H1 (cell line): ENCODE data around the gene PCGF3. TPM values are rescaled to one million over a fixed set of nuclear protein-coding genes. Genes with fewer than 3 reads are reported as not detected.

Source experiments
- CTCF ChIA-PET: fragments of 300-600 bp; sonication (Branson Sonifier 250); formaldehyde crosslinking; loops from one replicate; lab custom pipeline; 2021; ENCODE audit not compliant: partially characterized antibody; lab: Charles Lee
- POLR2A ChIA-PET: fragments of 300-600 bp; sonication (Branson Sonifier 250); formaldehyde crosslinking; loops from one replicate; lab custom pipeline; 2021; ENCODE audit warnings: inconsistent platforms; ENCODE audit not compliant: partially characterized antibody; lab: Charles Lee
- DNase-seq, 2 experiments: peaks; one replicate each; pipeline versions ENCODE4 v3.0.0 to v3.0.0-alpha.2; 2010 to 2022; ENCODE audit warnings: low spot score in 2 of 2, low read depth in 1 of 2, mixed read lengths in 1 of 2
- FAIRE-seq: peaks from 2 replicates; lab custom pipeline; 2011; peaks lifted over from hg19 to GRCh38; lab: Jason Lieb, UNC
- H2AFZ ChIP-seq: 2 replicates; pipeline ENCODE4 v1.8.1; 2012; ENCODE audit warnings: low read length, inconsistent platforms
- H2AK5ac ChIP-seq: 2 replicates; pipeline ENCODE4 v1.6.1; 2013; ENCODE audit warnings: low read depth, low read length
- H2BK120ac ChIP-seq: replicated peaks from 2 replicates; pipeline ENCODE3; 2013; ENCODE audit warnings: low read depth, low read length, inconsistent platforms
- H2BK12ac ChIP-seq: 2 replicates; pipeline ENCODE4 v1.6.1; 2013; ENCODE audit warnings: low read depth, low read length
- H2BK15ac ChIP-seq: 2 replicates; pipeline ENCODE4 v1.6.1; 2013; ENCODE audit warnings: low read length
- H2BK20ac ChIP-seq: 2 replicates; pipeline ENCODE4 v1.6.1; 2013; ENCODE audit warnings: low read length
- H2BK5ac ChIP-seq: 2 replicates; pipeline ENCODE4 v1.6.1; 2013; ENCODE audit warnings: low read depth, low read length
- H3K14ac ChIP-seq: 2 replicates; pipeline ENCODE4 v1.6.1; 2013; ENCODE audit warnings: inconsistent platforms; ENCODE audit not compliant: insufficient read length
- H3K18ac ChIP-seq: 2 replicates; pipeline ENCODE4 v1.6.1; 2013; ENCODE audit warnings: low read length; ENCODE audit errors: extremely low read depth
- H3K23ac ChIP-seq: 2 replicates; pipeline ENCODE4 v1.6.1; 2013; ENCODE audit warnings: inconsistent platforms; ENCODE audit not compliant: insufficient read length
- H3K23me2 ChIP-seq: 2 replicates; pipeline ENCODE4 v1.6.1; 2013; ENCODE audit warnings: low read depth, low read length
- H3K27ac ChIP-seq: 2 replicates; pipeline ENCODE4 v1.6.1; 2011; ENCODE audit warnings: low read depth, low read length, inconsistent platforms
- H3K27me3 ChIP-seq, 4 experiments: replicated peaks in 1 of 4; 1 replicate in 1 of 4; 2 replicates in 3 of 4; pipeline versions ENCODE4 v1.6.1 to v1.8.1; 2011 to 2013; ENCODE audit warnings: low read length in 3 of 4, mild to moderate bottlenecking in 3 of 4, inconsistent platforms in 2 of 4, mixed read lengths in 2 of 4, moderate library complexity in 1 of 4; ENCODE audit not compliant: control insufficient read depth in 3 of 4, insufficient read depth in 3 of 4; ENCODE audit errors: extremely low read depth in 1 of 4
- H3K36me3 ChIP-seq, 4 experiments: 2 replicates each; pipeline versions ENCODE4 v1.6.1 to v1.8.1; 2011 to 2013; ENCODE audit warnings: mild to moderate bottlenecking in 4 of 4, low read length in 3 of 4, moderate library complexity in 2 of 4, control low read depth in 1 of 4, inconsistent platforms in 1 of 4; ENCODE audit not compliant: insufficient read depth in 4 of 4, control insufficient read depth in 2 of 4
- H3K4ac ChIP-seq: replicated peaks from 2 replicates; pipeline ENCODE3; 2013; ENCODE audit warnings: low read length, low read depth, mixed read lengths, inconsistent platforms; ENCODE audit not compliant: insufficient read length
- H3K4me1 ChIP-seq, 4 experiments: replicated peaks in 1 of 4; 1 replicate in 1 of 4; 2 replicates in 3 of 4; pipeline versions ENCODE4 v1.6.1 to v1.8.1; 2011 to 2013; ENCODE audit warnings: low read length in 3 of 4, inconsistent platforms in 2 of 4, mixed read lengths in 1 of 4; ENCODE audit not compliant: insufficient read depth in 4 of 4, control insufficient read depth in 3 of 4
- H3K4me2 ChIP-seq, 2 experiments: 2 replicates each; pipeline versions ENCODE4 v1.6.1 to v1.8.1; 2011 to 2013; ENCODE audit warnings: low read depth in 2 of 2, low read length in 2 of 2, control low read depth in 1 of 2, inconsistent platforms in 1 of 2, mild to moderate bottlenecking in 1 of 2; ENCODE audit not compliant: insufficient read depth in 1 of 2
- H3K4me3 ChIP-seq, 4 experiments: fragments of 200-600, 300-600 bp in 1 of 4; sonication (generic), shearing (Covaris generic), sonication (Bioruptor Twin) in 1 of 4; 2 replicates each; pipeline versions ENCODE4 v1.5.1 to v1.8.1; 2011 to 2016; ENCODE audit warnings: low read length in 4 of 4, low read depth in 3 of 4, control low read depth in 2 of 4, inconsistent platforms in 2 of 4, mild to moderate bottlenecking in 2 of 4, mixed read lengths in 1 of 4, moderate library complexity in 1 of 4; ENCODE audit not compliant: insufficient read depth in 2 of 4; ENCODE audit errors: extremely low read depth in 1 of 4
- H3K56ac ChIP-seq: replicated peaks from 2 replicates; pipeline ENCODE3; 2013; ENCODE audit warnings: low read depth, mild to moderate bottlenecking, mixed read lengths, low read length, inconsistent platforms; ENCODE audit not compliant: insufficient read length
- H3K79me1 ChIP-seq: 2 replicates; pipeline ENCODE4 v1.6.1; 2013; ENCODE audit warnings: low read depth, low read length, control low read depth
- H3K79me2 ChIP-seq, 2 experiments: 2 replicates each; pipeline versions ENCODE4 v1.6.1 to v1.8.1; 2012 to 2013; ENCODE audit warnings: low read length in 2 of 2, mild to moderate bottlenecking in 2 of 2, inconsistent platforms in 1 of 2; ENCODE audit not compliant: insufficient read depth in 2 of 2, control insufficient read depth in 1 of 2
- H3K9ac ChIP-seq, 4 experiments: replicated peaks in 1 of 4; 1 replicate in 1 of 4; 2 replicates in 3 of 4; pipeline versions ENCODE4 v1.6.1 to v1.8.1; 2011 to 2013; ENCODE audit warnings: low read depth in 3 of 4, low read length in 3 of 4, control low read depth in 2 of 4, mild to moderate bottlenecking in 2 of 4, moderate library complexity in 2 of 4, inconsistent platforms in 1 of 4; ENCODE audit errors: extremely low read depth in 1 of 4
- H3K9me3 ChIP-seq, 2 experiments: 2 replicates each; pipeline versions ENCODE4 v1.6.1 to v1.8.1; 2012 to 2013; ENCODE audit warnings: mild to moderate bottlenecking in 2 of 2, moderate library complexity in 2 of 2, control low read depth in 1 of 2, inconsistent platforms in 1 of 2, low read depth in 1 of 2, low read length in 1 of 2, mixed read lengths in 1 of 2; ENCODE audit not compliant: insufficient read depth in 2 of 2
- H4K20me1 ChIP-seq, 2 experiments: replicated peaks in 1 of 2; 2 replicates each; pipeline versions ENCODE3 to v1.8.1; 2011 to 2013; ENCODE audit warnings: inconsistent platforms in 2 of 2, low read length in 2 of 2, mild to moderate bottlenecking in 1 of 2; ENCODE audit not compliant: insufficient read depth in 2 of 2, control insufficient read depth in 1 of 2
- H4K5ac ChIP-seq: 2 replicates; pipeline ENCODE4 v1.6.1; 2013; ENCODE audit warnings: low read length, low read depth, mixed read lengths, inconsistent platforms; ENCODE audit not compliant: insufficient read length
- H4K8ac ChIP-seq: 2 replicates; pipeline ENCODE4 v1.8.0; 2013; ENCODE audit warnings: mild to moderate bottlenecking, moderate library complexity, low read length, inconsistent platforms; ENCODE audit not compliant: insufficient read depth; ENCODE audit errors: extremely low read depth
- H4K91ac ChIP-seq: replicated peaks from 2 replicates; pipeline ENCODE3; 2013; ENCODE audit warnings: low read length, mixed read lengths, inconsistent platforms; ENCODE audit not compliant: insufficient read length
- ASH2L ChIP-seq: fragments of 200-600, 300-600 bp; sonication (generic); IDR thresholded peaks from one replicate; pipeline ENCODE4 v1.7.1; 2017; ENCODE audit warnings: low read length
- CREB1 ChIP-seq: IDR thresholded peaks from 2 replicates; pipeline ENCODE4 v1.6.1; 2012; ENCODE audit warnings: inconsistent platforms
- CTBP2 ChIP-seq: IDR thresholded peaks from 2 replicates; pipeline ENCODE4 v1.7.0; 2011; ENCODE audit warnings: borderline replicate concordance, mild to moderate bottlenecking, moderate library complexity, mixed read lengths, low read length; ENCODE audit not compliant: insufficient read depth, insufficient read length
- FOSL1 ChIP-seq: IDR thresholded peaks from 2 replicates; pipeline ENCODE4 v1.6.1; 2011; ENCODE audit warnings: mild to moderate bottlenecking, low read depth, low read length, moderate library complexity; ENCODE audit not compliant: insufficient read depth
- NRF1 ChIP-seq: IDR thresholded peaks from 2 replicates; pipeline ENCODE4 v1.6.1; 2011; ENCODE audit warnings: mild to moderate bottlenecking, low read depth, low read length, improper control_type of control experiment
- PHF8 ChIP-seq: fragments of 200-600 bp; sonication (generic); conservative IDR thresholded peaks from 2 replicates; pipeline ENCODE4 v1.7.1; 2012; ENCODE audit warnings: low read depth, mild to moderate bottlenecking, inconsistent platforms, low read length, moderate library complexity
- RAD21 ChIP-seq, 2 experiments: IDR thresholded peaks in 1 of 2; conservative IDR thresholded peaks in 1 of 2; 2 replicates each; pipeline ENCODE4 v1.6.1; 2011; ENCODE audit warnings: low read depth in 2 of 2, low read length in 2 of 2, improper control_type of control experiment in 1 of 2, inconsistent platforms in 1 of 2, mild to moderate bottlenecking in 1 of 2, moderate library complexity in 1 of 2
- SIX5 ChIP-seq: IDR thresholded peaks from 2 replicates; pipeline ENCODE4 v1.6.1; 2011; ENCODE audit warnings: mild to moderate bottlenecking, low read depth, low read length
- SP1 ChIP-seq: IDR thresholded peaks from 2 replicates; pipeline ENCODE4 v1.6.1; 2011; ENCODE audit warnings: low read depth, low read length
- TCF12 ChIP-seq: IDR thresholded peaks from 2 replicates; pipeline ENCODE4 v1.6.1; 2011; ENCODE audit warnings: low read depth, mild to moderate bottlenecking, low read length
- TEAD4 ChIP-seq: IDR thresholded peaks from 2 replicates; pipeline ENCODE4 v1.6.1; 2012; ENCODE audit warnings: low read depth, low read length, inconsistent platforms, mixed read lengths
- YY1 ChIP-seq: IDR thresholded peaks from 2 replicates; pipeline ENCODE4 v1.6.1; 2011; ENCODE audit warnings: low read depth, mild to moderate bottlenecking, low read length
- WGBS, 2 experiments: shearing (Covaris generic) in 1 of 2; methylation state at CpG; one replicate each; pipeline versions ENCODE4 v1.1.6 to v1.1.7; 2013 to 2015; ENCODE audit warnings: low lambda C conversion rate in 2 of 2, mixed read lengths in 2 of 2, inconsistent platforms in 1 of 2, low coverage in 1 of 2, missing lambda C conversion rate in 1 of 2; ENCODE audit not compliant: insufficient replicate concordance in 2 of 2, insufficient coverage in 1 of 2, insufficient read length in 1 of 2; ENCODE audit errors: extremely low coverage in 1 of 2, missing lambda C conversion rate in 1 of 2; 5-methylcytosine and 5-hydroxymethylcytosine counted together
- polyA plus RNA-seq, 7 experiments: library from polyadenylated mRNA; depleted of rRNA in 3 of 7; stranded (reverse) in 5 of 7; unstranded in 2 of 7; fragments of >200 nt in 5 of 7; fragments of 200-250 nt in 2 of 7; gene quantifications; 1 replicate in 5 of 7; 2 replicates in 1 of 7; 4 replicates in 1 of 7; pipeline versions ENCODE4 v1.2.1 to v1.2.3, GENCODE V29; 2011 to 2013; ENCODE audit warnings: missing spikeins in 2 of 7, mixed read lengths in 2 of 7
- total RNA-seq: library from RNA; stranded (reverse); fragmentation: NEBNext Ultra II Directional; extraction: Animal tissue kit (Norgen Biotek cat#: 25700); gene quantifications from 2 replicates; pipeline ENCODE4 v1.2.1, GENCODE V29; 2021

PCGF3 gene
- total and polyA plus RNA-seq, 2 of the 8 experiments (the other 6 are each of a cell fraction or from before 2014, with no cell fraction given), result 52.7 to 52.9 TPM

DNA sequence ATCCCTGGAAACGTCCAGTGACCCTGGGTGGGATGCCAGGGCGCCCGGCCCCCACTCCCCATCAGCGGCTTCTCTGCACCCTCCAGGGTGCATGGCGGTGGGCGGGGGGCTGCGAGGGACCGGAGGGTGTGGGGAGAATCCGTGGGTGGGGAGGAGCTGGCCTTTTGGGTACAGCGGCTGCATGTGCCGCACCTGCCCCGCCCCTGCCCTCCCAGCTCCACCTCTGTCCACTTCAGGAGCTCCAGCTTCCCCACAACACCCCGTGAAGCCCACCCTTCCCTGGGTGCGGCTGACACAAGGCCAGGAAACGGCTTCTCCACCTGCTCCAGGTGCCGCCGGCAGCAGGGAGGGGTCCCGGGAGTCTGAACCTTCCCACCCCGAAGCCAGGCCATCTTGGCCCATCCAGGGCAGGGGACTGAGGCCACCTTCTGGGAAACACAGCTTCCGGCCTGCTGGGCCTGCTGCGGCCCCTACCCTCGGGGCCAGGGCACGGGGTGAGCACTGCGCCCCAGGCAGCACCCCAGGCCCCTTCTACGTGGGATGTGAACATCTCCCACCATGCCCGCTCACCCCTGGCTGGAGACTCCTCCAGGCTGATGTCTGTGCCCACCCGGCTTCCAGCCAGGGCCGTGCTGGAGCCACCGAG is 85.7 kb downstream of the PCGF3 start:
- no peak for FAIRE-seq

More for the DNA sequence above, 85.7 kb downstream of the PCGF3 start:
- Histone ChIP-seq H3K4me2 (peak overlapping the region in 1 of 2 experiments; percentile 65; a peak in 1 of 4 replicates), H2BK20ac (no peak overlapping the region), H2BK12ac (peak overlapping the region; percentile 27; the same call in 1 of the 2 replicates), H3K27me3 (peaks cover 24 to 78% (median 60%) of the 10 kb centered on the region in 4 experiments), H2BK120ac (no peak overlapping the region), H3K9me3 (no peaks in the 10 kb centered on the region), H3K18ac (no peak overlapping the region), H2AFZ (no peak overlapping the region), H3K56ac (no peak overlapping the region), H4K5ac (no peak overlapping the region), H3K4me1 (peaks cover 5 to 38% (median 22%) of the 10 kb centered on the region in 4 experiments), H3K36me3 (no peaks in the 10 kb centered on the region), H3K14ac (no peak overlapping the region), H2AK5ac (no peak overlapping the region), H2BK15ac (no peak overlapping the region), H3K23me2 (peaks cover 5% of the 10 kb centered on the region; the same call in 1 of the 2 replicates), H3K27ac (no peak overlapping the region), H4K20me1 (peaks cover 4 to 7% of the 10 kb centered on the region in 2 experiments), H3K4me3 (peak overlapping the region in 1 of 4 experiments; percentile 51; a peak in 1 of 8 replicates), H3K9ac (no peak overlapping the region), H4K8ac (no peak overlapping the region), H3K79me1 (no peaks in the 10 kb centered on the region), H2BK5ac (no peak overlapping the region), H3K79me2 (no peaks in the 10 kb centered on the region), H3K23ac (no peak overlapping the region), H3K4ac (no peak overlapping the region), H4K91ac (peak overlapping the region; percentile 54)
- WGBS, 2 experiments, result 85% methylated on average over 11 of the region's 29 CpGs; no CpG with 5 or more reads in 1 of the 2 experiments
- POLR2A ChIA-PET, result interaction anchor here (1.0 to 1.6 kb wide), 2 partner anchors 9 to 17 kb away, joined by 3 to 4 read pairs; no protein-coding TSS in a partner anchor
- CTCF ChIA-PET, result no interaction called here
- no peak for TF ChIP-seq TCF12
- no peak for TF ChIP-seq NRF1
- no peak for TF ChIP-seq SP1
- no peak for TF ChIP-seq FOSL1
- no peak for TF ChIP-seq CREB1
- TF ChIP-seq CTBP2, result no peak
- no peak for TF ChIP-seq ASH2L
- no peak for TF ChIP-seq SIX5
- TF ChIP-seq YY1, result no peak
- TF ChIP-seq PHF8, result no peak
- TF ChIP-seq RAD21 (IDR thresholded peaks at IDR 0.05 in 1 of 2, conservative IDR thresholded peaks at IDR 0.05 in 1 of 2; ENCODE audit: low read depth in 2 of 2, low read length in 2 of 2), result no peak
- no peak for TF ChIP-seq TEAD4
- DNase-seq, result no peak
